Progenitor cell of endocrine pancreas (in vitro differentiated cells): ENCODE results near the gene DCTPP1. TPM values are rescaled to one million over a fixed set of nuclear protein-coding genes. Genes with fewer than 3 reads are reported as not detected.
A peak's percentile ranks its signal among the peaks of the same experiment; 100 is the strongest.

Experiments
- DNase-seq: peaks from one replicate; pipeline ENCODE4 v3.0.0; 2021; ENCODE audit warnings: low spot score; ENCODE audit not compliant: unreplicated experiment
- H3K27ac Mint-ChIP-seq: 2 replicates; pipeline ENCODE4 v1.8.0; 2021; ENCODE audit warnings: mild to moderate bottlenecking, moderate library complexity, mixed read lengths
- H3K27me3 Mint-ChIP-seq: 2 replicates; pipeline ENCODE4 v1.8.0; 2021; ENCODE audit warnings: mixed read lengths
- H3K36me3 Mint-ChIP-seq: 2 replicates; pipeline ENCODE4 v1.8.0; 2022; ENCODE audit warnings: mixed read lengths; ENCODE audit not compliant: insufficient read depth
- H3K4me1 Mint-ChIP-seq: 2 replicates; pipeline ENCODE4 v1.8.0; 2021; ENCODE audit warnings: low read depth, mixed read lengths
- H3K4me3 Mint-ChIP-seq: 2 replicates; pipeline ENCODE4 v1.8.0; 2021; ENCODE audit warnings: low read depth, mild to moderate bottlenecking, moderate library complexity, mixed read lengths
- H3K9me3 Mint-ChIP-seq: 2 replicates; pipeline ENCODE4 v1.8.0; 2021; ENCODE audit warnings: low read depth, mixed read lengths
- CTCF ChIP-seq: fragments of 200-600 bp; sonication (generic); IDR thresholded peaks from one replicate; pipeline ENCODE4 v1.5.0; 2021; ENCODE audit warnings: antibody characterized with exemption, mild to moderate bottlenecking; ENCODE audit not compliant: unreplicated experiment
- total RNA-seq: library from RNA; stranded (reverse); gene quantifications from 2 replicates; pipeline ENCODE4 v1.2.1, GENCODE V29; 2021

Gene DCTPP1
- total RNA-seq, 1 donor from 2014 or later: 65.9 TPM

- Mint-ChIP-seq H3K4me3 (no peak overlapping the region), H3K9me3 (no peaks in the 10 kb centered on the region), H3K4me1 (peaks cover 6% of the 10 kb centered on the region), H3K27me3 (no peaks in the 10 kb centered on the region), H3K36me3 (peaks cover 2% of the 10 kb centered on the region), H3K27ac (no peak overlapping the region)
- TF ChIP-seq CTCF: no peak
- DNase-seq: no peak
Observed at GRCh38 chr16:30383521-30383920, 46.3 kb downstream of the DCTPP1 start.

- Mint-ChIP-seq H3K4me1 (peaks cover 7% of the 10 kb centered on the region), H3K4me3 (no peak within 1 kb of the TSS), H3K27me3 (no peaks in the 10 kb centered on the region), H3K27ac (peak within 1 kb of the TSS; percentile 59), H3K9me3 (no peaks in the 10 kb centered on the region), H3K36me3 (peaks cover 2% of the 10 kb centered on the region)
- DNase-seq: no peak
- no peak for TF ChIP-seq CTCF
Observed at GRCh38 chr16:30382111-30382881, 47.5 kb downstream of the DCTPP1 start, which contains the start of gene SEPTIN1. TSS of gene SEPTIN1 (minus strand) at chr16:30382561. CDS start at chr16:30382542, 19 bp downstream.

DNA sequence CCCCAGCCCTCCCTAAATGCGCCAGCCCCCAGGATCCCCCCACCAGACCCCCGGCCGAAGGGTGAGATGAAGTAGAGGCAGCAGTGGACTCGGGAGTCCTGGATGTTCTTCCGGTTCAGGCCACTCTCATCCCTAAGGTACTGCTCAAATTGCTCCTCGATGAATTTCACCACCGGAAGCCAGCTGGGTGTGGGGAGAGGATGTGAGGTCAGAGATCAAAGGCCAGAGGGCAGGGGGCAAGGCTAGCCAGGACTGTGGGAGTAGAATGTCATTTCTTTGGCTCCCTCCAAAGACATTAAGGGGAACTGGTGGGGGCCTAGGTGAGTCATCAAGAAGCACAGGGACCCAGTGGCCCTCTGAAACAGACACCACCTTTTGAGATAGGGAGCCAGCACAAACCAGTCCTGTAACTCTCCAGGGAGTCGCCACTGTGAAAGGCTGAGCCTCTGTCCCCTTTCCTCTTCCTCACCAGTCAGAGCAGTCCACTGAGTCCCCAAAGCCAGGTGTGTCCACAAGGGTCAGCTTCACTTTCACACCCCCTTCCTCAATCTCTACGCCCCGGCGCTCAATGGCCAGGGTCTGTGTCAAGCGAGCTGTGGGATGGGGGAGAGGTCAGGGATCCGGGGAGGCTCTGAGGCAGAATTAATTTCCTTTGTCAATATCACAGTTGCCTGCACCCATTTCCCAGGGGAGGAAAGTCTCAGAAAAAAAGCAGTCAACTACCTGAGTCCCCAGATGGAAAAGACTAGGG is 48.4 kb downstream of the DCTPP1 start:
- DNase-seq: no peak
- Mint-ChIP-seq H3K4me3 (no peak overlapping the region), H3K27ac (peak overlapping the region; percentile 59), H3K9me3 (no peaks in the 10 kb centered on the region), H3K36me3 (peaks cover 2% of the 10 kb centered on the region), H3K4me1 (peaks cover 11% of the 10 kb centered on the region), H3K27me3 (no peaks in the 10 kb centered on the region)
- no peak for TF ChIP-seq CTCF

GRCh38 chr16:30380803-30381208 is 49.0 kb downstream of the DCTPP1 start:
- H3K4me3 Mint-ChIP-seq: no peak overlapping the region
- peaks cover 2% of the 10 kb centered on the region for H3K36me3 Mint-ChIP-seq
- no peak overlapping the region for H3K27ac Mint-ChIP-seq
- H3K27me3 Mint-ChIP-seq: no peaks in the 10 kb centered on the region
- H3K9me3 Mint-ChIP-seq: no peaks in the 10 kb centered on the region
- DNase-seq: no peak
- no peak for TF ChIP-seq CTCF
- H3K4me1 Mint-ChIP-seq: peaks cover 11% of the 10 kb centered on the region

DNA sequence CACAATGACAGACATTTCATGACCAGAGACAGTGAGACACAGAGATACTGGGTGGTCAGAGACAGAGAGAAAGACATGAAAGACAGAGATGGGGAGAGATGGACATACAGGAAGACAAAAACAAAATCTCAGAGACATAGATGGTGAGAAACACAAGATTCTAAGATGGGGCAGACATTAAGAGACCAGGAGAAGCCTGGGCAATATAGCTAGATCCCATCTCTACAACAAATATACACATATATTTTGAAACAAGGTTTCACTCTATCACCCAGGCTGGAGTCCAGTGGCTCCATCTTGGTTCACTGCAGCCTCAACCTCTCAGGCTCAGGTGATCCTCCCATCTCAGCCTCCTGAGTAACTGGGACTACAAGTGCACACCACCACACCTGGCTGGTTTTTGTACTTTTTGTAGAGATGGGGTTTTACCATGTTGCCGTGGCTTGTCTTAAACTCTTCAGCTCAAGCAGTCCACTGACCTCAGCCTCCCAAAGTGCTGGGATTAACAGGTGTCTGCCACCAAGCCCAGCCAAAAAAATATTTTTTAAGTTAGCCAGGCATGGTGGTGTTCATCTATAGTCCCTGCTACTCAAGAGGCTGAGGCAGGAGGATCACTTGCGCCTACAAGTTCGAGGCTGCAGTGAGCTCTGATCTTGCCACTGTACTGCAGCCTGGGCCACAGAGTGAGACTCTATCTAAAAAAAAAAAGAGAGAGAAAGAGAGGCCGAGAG is 49.6 kb downstream of the DCTPP1 start:
- Mint-ChIP-seq H3K9me3 (no peaks in the 10 kb centered on the region), H3K4me3 (peak overlapping the region; percentile 93), H3K36me3 (peaks cover 2% of the 10 kb centered on the region), H3K27ac (peak overlapping the region; percentile 99), H3K27me3 (no peaks in the 10 kb centered on the region), H3K4me1 (peaks cover 11% of the 10 kb centered on the region)
- no peak for TF ChIP-seq CTCF
- no peak for DNase-seq
